Right lobe of liver (tissue), 6 donors: ENCODE data around the gene TMEM87B. TPM values are rescaled to one million over a fixed set of nuclear protein-coding genes. Genes with fewer than 3 reads are reported as not detected.

Source experiments
- ATAC-seq, 4 donors: fragments of 200-7000 bp; cut with Tn5 transposase; one replicate each; pipeline ENCODE4 v1.9.1; 2020; ENCODE audit warnings: mild to moderate bottlenecking in 4 of 4, moderate library complexity in 4 of 4
- DNase-seq, 3 donors: peaks; one replicate each; pipeline ENCODE4 v3.0.0-alpha.2; 2020
- H3K27ac ChIP-seq, 3 donors: fragments of 200-600 bp; one replicate each; pipeline ENCODE4 v1.8.0; 2022
- H3K27me3 ChIP-seq, 2 donors: fragments of 200-600 bp; one replicate each; pipeline ENCODE4 v1.8.0; 2022
- H3K36me3 ChIP-seq, 4 donors: fragments of 200-600 bp; sonication (generic) in 1 of 4; one replicate each; pipeline versions ENCODE4 v1.5.1 to v1.8.0; 2017 to 2022; ENCODE audit warnings: control low read depth in 1 of 4
- H3K4me1 ChIP-seq, 4 donors: fragments of 200-600 bp; sonication (generic) in 1 of 4; one replicate each; pipeline versions ENCODE4 v1.5.1 to v1.8.0; 2017 to 2022; ENCODE audit warnings: control low read depth in 1 of 4
- H3K4me3 ChIP-seq, 3 donors: fragments of 200-600 bp; one replicate each; pipeline ENCODE4 v1.8.0; 2022
- H3K9me3 ChIP-seq, 4 donors: fragments of 200-600 bp; sonication (generic) in 1 of 4; one replicate each; pipeline versions ENCODE4 v1.5.1 to v1.8.0; 2017 to 2022; ENCODE audit warnings: control low read depth in 1 of 4
- POLR2A ChIP-seq: fragments of 450-650 bp; IDR thresholded peaks from one replicate; pipeline ENCODE4 v1.6.1; 2017; ENCODE audit warnings: antibody characterized with exemption, mild to moderate bottlenecking
- WGBS: methylation state at CpG from one replicate; pipeline ENCODE4 v1.1.6; 2018; ENCODE audit warnings: low coverage, low lambda C conversion rate; ENCODE audit not compliant: insufficient coverage; ENCODE audit errors: missing lambda C conversion rate; 5-methylcytosine and 5-hydroxymethylcytosine counted together
- intact Hi-C, 2 donors: fragments of 100-400 bp; cut with DNase I; formaldehyde crosslinking; loops; one replicate each; pipeline versions ENCODE4 v1.11.2 to v1.14.1; 2022
- total RNA-seq, 6 experiments: library from RNA; depleted of rRNA in 2 of 6; stranded (reverse); fragments of >200 nt in 2 of 6; fragmentation: NEBNext Ultra II Directional in 3 of 6; extraction: Animal tissue kit (Norgen Biotek cat#: 25700) in 3 of 6; gene quantifications; one replicate each; pipeline versions ENCODE4 v1.1.0 to v1.2.4, GENCODE V29; 2016 to 2023
- TF ChIP-seq, protein P1 (sequence below), 4 donors: fragments of 200-600 bp in 3 of 4; fragments of 450-650 bp in 1 of 4; IDR thresholded peaks; one replicate each; pipeline versions ENCODE4 v1.5.1 to v1.8.0; 2016 to 2022; ENCODE audit warnings: antibody characterized with exemption in 4 of 4, mild to moderate bottlenecking in 2 of 4
- donor health status: DM: no; HTN: yes; CAD: no.
- donor health status: DM: no; HTN: no; CAD: no.
- donor health status: DM: no; HTN: no; CAD: no.
- donor health status: DM: no; HTN: yes; CAD: no.
- donor health status: DM: no; HTN: yes; CAD: no.

The TMEM87B gene
- total RNA-seq, 6 experiments from 2014 or later = 5.4 to 18.0 (median 8.8) TPM

DNA sequence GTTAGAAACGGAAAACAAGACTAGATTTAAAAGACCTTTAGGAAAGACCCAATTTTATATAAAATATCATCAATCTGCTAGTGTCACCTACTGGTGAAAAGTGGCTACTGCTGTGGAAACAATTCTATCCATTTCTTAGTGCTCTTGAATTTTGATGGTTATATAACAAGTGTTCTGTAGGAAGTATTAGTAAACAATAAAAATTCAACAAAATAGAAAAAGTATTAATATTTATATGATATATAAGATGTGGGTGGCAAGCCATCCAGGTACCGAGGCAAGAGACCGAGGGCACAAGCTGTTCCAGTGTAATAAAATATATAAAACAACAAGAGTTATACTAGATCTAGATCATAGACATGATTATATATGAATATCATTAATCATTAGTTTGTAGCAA is 6.2 kb upstream of the TMEM87B start:
- DNase-seq (no peak), ATAC-seq (peak; percentile 89 to 94 (median 90))
- Histone ChIP-seq H3K27ac (no peak overlapping the region), H3K27me3 (no peaks in the 10 kb centered on the region), H3K9me3 (no peaks in the 10 kb centered on the region), H3K4me1 (peaks cover 0 to 15% (median 7%) of the 10 kb centered on the region in 4 donors), H3K4me3 (no peak overlapping the region), H3K36me3 (no peaks in the 10 kb centered on the region)
- WGBS = 15% methylated on average over 3 of the region's 3 CpGs
- TF ChIP-seq, protein P1, sequence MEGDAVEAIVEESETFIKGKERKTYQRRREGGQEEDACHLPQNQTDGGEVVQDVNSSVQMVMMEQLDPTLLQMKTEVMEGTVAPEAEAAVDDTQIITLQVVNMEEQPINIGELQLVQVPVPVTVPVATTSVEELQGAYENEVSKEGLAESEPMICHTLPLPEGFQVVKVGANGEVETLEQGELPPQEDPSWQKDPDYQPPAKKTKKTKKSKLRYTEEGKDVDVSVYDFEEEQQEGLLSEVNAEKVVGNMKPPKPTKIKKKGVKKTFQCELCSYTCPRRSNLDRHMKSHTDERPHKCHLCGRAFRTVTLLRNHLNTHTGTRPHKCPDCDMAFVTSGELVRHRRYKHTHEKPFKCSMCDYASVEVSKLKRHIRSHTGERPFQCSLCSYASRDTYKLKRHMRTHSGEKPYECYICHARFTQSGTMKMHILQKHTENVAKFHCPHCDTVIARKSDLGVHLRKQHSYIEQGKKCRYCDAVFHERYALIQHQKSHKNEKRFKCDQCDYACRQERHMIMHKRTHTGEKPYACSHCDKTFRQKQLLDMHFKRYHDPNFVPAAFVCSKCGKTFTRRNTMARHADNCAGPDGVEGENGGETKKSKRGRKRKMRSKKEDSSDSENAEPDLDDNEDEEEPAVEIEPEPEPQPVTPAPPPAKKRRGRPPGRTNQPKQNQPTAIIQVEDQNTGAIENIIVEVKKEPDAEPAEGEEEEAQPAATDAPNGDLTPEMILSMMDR (IDR thresholded peaks at IDR 0.05) = peak; percentile 77 to 88 (median 86)
- TF ChIP-seq POLR2A = no peak
- intact Hi-C loops = loop anchor here (5.0 kb wide), 2 partner anchors 157 to 162 kb away; no protein-coding TSS in a partner anchor

GRCh38 chr2:112050316-112050715 is 4.8 kb upstream of the TMEM87B start:
- intact Hi-C loops = no loop called here
- DNase-seq (no peak), ATAC-seq (no peak)
- Histone ChIP-seq H3K4me3 (no peak overlapping the region), H3K27me3 (no peaks in the 10 kb centered on the region), H3K4me1 (peaks cover 0 to 16% (median 7%) of the 10 kb centered on the region in 4 donors), H3K27ac (no peak overlapping the region), H3K9me3 (no peaks in the 10 kb centered on the region), H3K36me3 (no peaks in the 10 kb centered on the region)
- WGBS = 63% methylated on average over 1 of the region's 1 CpG
- no peak for TF ChIP-seq POLR2A
- TF ChIP-seq, protein P1 (IDR thresholded peaks at IDR 0.05) = no peak

GRCh38 chr2:112053917-112054846 is 887 bp upstream of the TMEM87B start:
- Histone ChIP-seq H3K4me3 (peak overlapping the region; percentile 47 to 63 (median 55)), H3K27ac (peak overlapping the region; percentile 24 to 80 (median 44)), H3K36me3 (no peaks in the 10 kb centered on the region), H3K9me3 (no peaks in the 10 kb centered on the region), H3K27me3 (no peaks in the 10 kb centered on the region), H3K4me1 (peaks cover 0 to 13% (median 3%) of the 10 kb centered on the region in 4 donors)
- WGBS = 2% methylated on average over 40 of the region's 62 CpGs
- DNase-seq = peak; percentile 99
- intact Hi-C loops = no loop called here
- peak; percentile 73 to 82 (median 78) for ATAC-seq
- TF ChIP-seq POLR2A = peak; percentile 65
- TF ChIP-seq, protein P1 (IDR thresholded peaks at IDR 0.05) = no peak

- peak; percentile 33 for TF ChIP-seq POLR2A
- TF ChIP-seq, protein P1 (IDR thresholded peaks at IDR 0.05) = no peak
- H3K27me3 ChIP-seq = no peaks in the 10 kb centered on the region
- WGBS = under 1% methylated on average over 13 of the region's 42 CpGs
- H3K4me1 ChIP-seq = peaks cover 0 to 13% (median 3%) of the 10 kb centered on the region in 4 donors
- peaks cover 0 to 6% (median 0%) of the 10 kb centered on the region in 4 donors for H3K36me3 ChIP-seq
- H3K27ac ChIP-seq = peak overlapping the region; percentile 70 to 99 (median 92)
- peak overlapping the region; percentile 76 to 93 (median 83) for H3K4me3 ChIP-seq
- peak in 2 of 3 donors; percentile 62 to 64 for DNase-seq
- peak in 2 of 4 donors; percentile 0 to 8 for ATAC-seq
- no peaks in the 10 kb centered on the region for H3K9me3 ChIP-seq
- intact Hi-C loops = no loop called here
Measured at GRCh38 chr2:112055730-112056625, 909 bp downstream of the TMEM87B start.
